Natural killer cell (primary cell): ENCODE results near the gene FIGNL2. TPM values are rescaled to one million over a fixed set of nuclear protein-coding genes. Genes with fewer than 3 reads are reported as not detected.

ENCODE experiments used
- ATAC-seq, 3 donors: fragments of 150-1000 bp in 2 of 3; fragments of 200-7000 bp in 1 of 3; cut with Tn5 transposase; 1 replicate in 1 of 3; 2 replicates in 2 of 3; pipeline ENCODE4 v1.10.0; 2021; ENCODE audit warnings: mild to moderate bottlenecking in 2 of 3, moderate library complexity in 2 of 3
- DNase-seq, 2 donors: peaks; one replicate each; pipeline versions ENCODE4 v3.0.0 to v3.0.0-alpha.2; 2013 to 2021; ENCODE audit warnings: mixed read lengths in 1 of 2
- H3K27ac ChIP-seq: one replicate; pipeline ENCODE4 v1.5.1; 2013; ENCODE audit warnings: mild to moderate bottlenecking, low read length
- H3K27me3 ChIP-seq: one replicate; pipeline ENCODE4 v1.6.1; 2013; ENCODE audit warnings: low read length; ENCODE audit not compliant: control insufficient read depth, insufficient read depth
- H3K36me3 ChIP-seq: one replicate; pipeline ENCODE4 v1.6.1; 2013; ENCODE audit warnings: low read length; ENCODE audit not compliant: control insufficient read depth, insufficient read depth
- H3K4me1 ChIP-seq: one replicate; pipeline ENCODE4 v1.6.1; 2013; ENCODE audit warnings: low read length; ENCODE audit not compliant: control insufficient read depth, insufficient read depth
- H3K4me3 ChIP-seq: one replicate; pipeline ENCODE4 v1.5.1; 2013; ENCODE audit warnings: low read length
- H3K9me3 ChIP-seq: one replicate; pipeline ENCODE4 v1.6.1; 2013; ENCODE audit warnings: low read length; ENCODE audit not compliant: control insufficient read depth, insufficient read depth
- H3K27ac Mint-ChIP-seq, 2 donors: one replicate each; pipeline ENCODE4 v1.8.0; 2022; ENCODE audit warnings: mild to moderate bottlenecking in 2 of 2, mixed read lengths in 2 of 2, moderate library complexity in 1 of 2
- H3K27me3 Mint-ChIP-seq, 2 donors: one replicate each; pipeline ENCODE4 v1.8.0; 2022; ENCODE audit warnings: low read depth in 2 of 2, mixed read lengths in 2 of 2
- H3K36me3 Mint-ChIP-seq: one replicate; pipeline ENCODE4 v1.8.0; 2022; ENCODE audit warnings: mixed read lengths
- H3K4me1 Mint-ChIP-seq, 2 donors: one replicate each; pipeline ENCODE4 v1.8.0; 2022; ENCODE audit warnings: mixed read lengths in 2 of 2
- H3K4me3 Mint-ChIP-seq: one replicate; pipeline ENCODE4 v1.8.0; 2022; ENCODE audit warnings: mild to moderate bottlenecking, moderate library complexity, mixed read lengths
- H3K9me3 Mint-ChIP-seq, 2 donors: one replicate each; pipeline ENCODE4 v1.8.0; 2022; ENCODE audit warnings: mixed read lengths in 2 of 2
- CTCF ChIP-seq: fragments of 200-600 bp; IDR thresholded peaks from one replicate; pipeline ENCODE4 v1.8.0; 2022; ENCODE audit warnings: antibody characterized with exemption
- WGBS: methylation state at CpG from one replicate; pipeline ENCODE4 v1.1.7; 2013; ENCODE audit warnings: missing lambda C conversion rate; ENCODE audit not compliant: insufficient coverage; 5-methylcytosine and 5-hydroxymethylcytosine counted together
- intact Hi-C: fragments of 100-400 bp; cut with micrococcal nuclease; formaldehyde crosslinking; loops from one replicate; pipeline ENCODE4 v1.14.2; 2022
- total RNA-seq, 4 donors: library from RNA; stranded (reverse); fragments of 120-200 nt in 1 of 4; gene quantifications; one replicate each; pipeline versions ENCODE4 v1.2.3 to v1.2.4, GENCODE V29; 2013 to 2022

The FIGNL2 gene
- total RNA-seq, 3 donors from 2014 or later (not counting 1 experiment from before 2014, with no cell fraction given): 1.4 to 1.6 (median 1.5) TPM

DNA sequence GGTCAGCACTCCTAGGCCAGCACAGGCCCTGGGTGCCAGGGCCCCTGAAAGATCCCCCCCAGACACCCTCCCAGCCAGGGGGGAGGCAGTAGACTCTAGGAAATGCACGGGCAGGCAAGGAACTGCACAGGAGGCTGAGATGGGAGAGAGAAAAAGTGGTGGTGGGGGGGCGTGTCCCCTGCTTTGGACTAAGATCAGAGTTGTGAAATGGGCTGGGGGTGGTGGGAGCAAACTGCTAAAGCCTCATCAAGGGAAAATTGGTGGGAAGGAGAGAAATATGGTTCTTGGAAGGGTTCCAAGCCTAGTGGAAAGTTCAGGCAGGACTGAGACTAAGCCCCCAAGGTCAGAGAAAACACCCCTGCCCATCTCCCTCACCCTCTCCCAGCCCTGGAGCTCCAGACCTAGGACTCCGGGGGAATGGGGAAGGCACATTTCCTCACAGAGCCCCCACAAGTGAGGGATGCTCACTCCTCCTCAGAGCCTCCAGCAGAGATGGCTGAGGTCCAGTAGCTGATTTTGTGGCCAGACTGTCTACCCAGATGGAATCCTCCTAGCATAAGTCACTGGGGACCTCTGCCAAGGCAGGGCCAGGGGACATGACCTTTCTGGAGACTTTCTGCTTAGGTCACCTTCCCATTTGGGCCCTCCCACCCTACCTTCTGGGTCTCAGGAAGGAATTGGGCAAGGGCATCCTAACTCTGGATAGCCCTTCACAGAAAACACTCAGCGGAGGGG lies 29.8 kb downstream of the FIGNL2 start:
- WGBS: 84% methylated on average over 3 of the region's 4 CpGs

GRCh38 chr12:51818086-51818485 lies 30.4 kb downstream of the FIGNL2 start:
- Mint-ChIP-seq H3K36me3 (no peaks in the 10 kb centered on the region), H3K4me1 (peaks cover 13 to 17% of the 10 kb centered on the region in 2 donors), H3K4me3 (no peak overlapping the region), H3K9me3 (no peaks in the 10 kb centered on the region), H3K27me3 (no peaks in the 10 kb centered on the region), H3K27ac (no peak overlapping the region)
- WGBS: 100% methylated on average over 4 of the region's 5 CpGs
- TF ChIP-seq CTCF: no peak
- H3K36me3 ChIP-seq: no peaks in the 10 kb centered on the region
- peaks cover 37% of the 10 kb centered on the region for H3K4me1 ChIP-seq
- intact Hi-C loops: no loop called here
- H3K27ac ChIP-seq: no peak overlapping the region
- no peaks in the 10 kb centered on the region for H3K9me3 ChIP-seq
- ATAC-seq: no peak
- DNase-seq: no peak
- H3K4me3 ChIP-seq: no peak overlapping the region
- no peaks in the 10 kb centered on the region for H3K27me3 ChIP-seq

More for the DNA sequence above, 29.8 kb downstream of the FIGNL2 start:
- DNase-seq: no peak
- no peak for TF ChIP-seq CTCF
- H3K9me3 Mint-ChIP-seq: no peaks in the 10 kb centered on the region
- Histone ChIP-seq H3K36me3 (no peaks in the 10 kb centered on the region), H3K9me3 (no peaks in the 10 kb centered on the region), H3K4me1 (peaks cover 34% of the 10 kb centered on the region), H3K27me3 (no peaks in the 10 kb centered on the region), H3K4me3 (no peak overlapping the region), H3K27ac (no peak overlapping the region)
- no peak overlapping the region for H3K27ac Mint-ChIP-seq
- peaks cover 13 to 21% of the 10 kb centered on the region in 2 donors for H3K4me1 Mint-ChIP-seq
- intact Hi-C loops: no loop called here
- no peak for ATAC-seq
- H3K36me3 Mint-ChIP-seq: no peaks in the 10 kb centered on the region
- H3K4me3 Mint-ChIP-seq: no peak overlapping the region
- H3K27me3 Mint-ChIP-seq: no peaks in the 10 kb centered on the region

GRCh38 chr12:51817027-51817953 lies 31.2 kb downstream of the FIGNL2 start:
- H3K4me1 Mint-ChIP-seq: peaks cover 13 to 17% of the 10 kb centered on the region in 2 donors
- H3K4me1 ChIP-seq: peaks cover 34% of the 10 kb centered on the region
- 95% methylated on average over 8 of the region's 10 CpGs for WGBS
- no peaks in the 10 kb centered on the region for H3K36me3 Mint-ChIP-seq
- H3K27ac Mint-ChIP-seq: no peak overlapping the region
- DNase-seq (no peak), ATAC-seq (no peak)
- H3K27me3 ChIP-seq: no peaks in the 10 kb centered on the region
- H3K9me3 ChIP-seq: no peaks in the 10 kb centered on the region
- no peak overlapping the region for H3K4me3 Mint-ChIP-seq
- TF ChIP-seq CTCF: no peak
- intact Hi-C loops: no loop called here
- no peak overlapping the region for H3K4me3 ChIP-seq
- no peaks in the 10 kb centered on the region for H3K9me3 Mint-ChIP-seq
- no peaks in the 10 kb centered on the region for H3K36me3 ChIP-seq
- H3K27me3 Mint-ChIP-seq: no peaks in the 10 kb centered on the region
- no peak overlapping the region for H3K27ac ChIP-seq
